ENCODE results near the gene SRGAP3.

DNA sequence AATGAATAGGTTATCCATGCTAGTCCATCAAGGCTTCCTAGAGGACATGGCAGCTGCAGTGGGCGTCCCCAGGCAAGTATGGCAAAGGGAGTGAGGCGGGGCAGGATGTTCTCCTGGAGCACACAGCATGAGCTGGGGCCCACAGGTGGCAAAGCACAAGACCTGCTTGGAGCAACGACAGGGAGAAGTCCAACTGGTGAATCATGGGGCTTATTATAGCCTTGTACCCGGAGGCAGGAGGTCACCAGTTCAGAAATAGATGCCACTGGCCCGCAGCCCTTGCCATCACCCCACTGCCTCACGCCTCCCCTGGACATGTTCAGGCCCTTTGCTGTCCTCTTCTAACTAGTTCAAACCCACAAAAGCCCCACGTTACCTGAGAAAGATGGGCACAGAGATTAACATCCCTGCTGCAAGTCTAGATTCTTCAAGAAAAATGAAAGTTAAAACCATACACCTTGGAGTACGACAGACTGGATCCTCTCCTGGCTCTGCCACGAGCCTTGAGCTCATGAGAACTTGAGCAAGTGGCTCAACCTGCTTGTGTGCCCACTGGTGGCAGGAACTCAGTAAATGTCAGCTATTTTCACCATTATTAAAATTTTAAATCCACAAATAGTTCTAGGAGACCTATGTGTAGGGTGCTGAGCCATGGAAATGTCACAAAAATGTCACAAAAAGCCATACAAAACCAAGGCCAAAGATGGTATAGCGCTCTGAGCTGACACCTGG, 1.8 kb upstream of the SRGAP3 start:
- TF ChIP-seq, protein P1, sequence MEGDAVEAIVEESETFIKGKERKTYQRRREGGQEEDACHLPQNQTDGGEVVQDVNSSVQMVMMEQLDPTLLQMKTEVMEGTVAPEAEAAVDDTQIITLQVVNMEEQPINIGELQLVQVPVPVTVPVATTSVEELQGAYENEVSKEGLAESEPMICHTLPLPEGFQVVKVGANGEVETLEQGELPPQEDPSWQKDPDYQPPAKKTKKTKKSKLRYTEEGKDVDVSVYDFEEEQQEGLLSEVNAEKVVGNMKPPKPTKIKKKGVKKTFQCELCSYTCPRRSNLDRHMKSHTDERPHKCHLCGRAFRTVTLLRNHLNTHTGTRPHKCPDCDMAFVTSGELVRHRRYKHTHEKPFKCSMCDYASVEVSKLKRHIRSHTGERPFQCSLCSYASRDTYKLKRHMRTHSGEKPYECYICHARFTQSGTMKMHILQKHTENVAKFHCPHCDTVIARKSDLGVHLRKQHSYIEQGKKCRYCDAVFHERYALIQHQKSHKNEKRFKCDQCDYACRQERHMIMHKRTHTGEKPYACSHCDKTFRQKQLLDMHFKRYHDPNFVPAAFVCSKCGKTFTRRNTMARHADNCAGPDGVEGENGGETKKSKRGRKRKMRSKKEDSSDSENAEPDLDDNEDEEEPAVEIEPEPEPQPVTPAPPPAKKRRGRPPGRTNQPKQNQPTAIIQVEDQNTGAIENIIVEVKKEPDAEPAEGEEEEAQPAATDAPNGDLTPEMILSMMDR (conservative IDR thresholded peaks at IDR 0.05; ENCODE audit: low read depth, low read length), result no peak
- no peak for TF ChIP-seq EZH2 (IDR thresholded peaks at IDR 0.05; ENCODE audit: borderline replicate concordance, low read depth, low read length, poor library complexity, severe bottlenecking)

Data from A673 (cell line).